Non-pigmented ciliary epithelial cell (primary cell): ENCODE results near the gene SLC6A3.
"Not testable (repeated sequence)": the region's sequence is repeated elsewhere in the genome, so short reads cannot be mapped to it uniquely, and the experiment has no call there.

Experiments used
- DNase-seq: peaks from one replicate; pipeline ENCODE4 v3.0.0-alpha.2; 2010; ENCODE audit warnings: low read depth

SLC6A3 gene

GRCh38 chr5:1477341-1477740 is 32.1 kb upstream of the SLC6A3 start:
- no peak for DNase-seq

- no peak for DNase-seq
These were observed 31.7 kb upstream of the SLC6A3 start for GRCh38 chr5:1476967-1477310.

GRCh38 chr5:1476181-1476966 is 31.1 kb upstream of the SLC6A3 start:
- no peak for DNase-seq

GRCh38 chr5:1475544-1475900 is 30.3 kb upstream of the SLC6A3 start:
- DNase-seq, result not testable (repeated sequence)

GRCh38 chr5:1474866-1475543 is 29.8 kb upstream of the SLC6A3 start:
- no peak for DNase-seq

GRCh38 chr5:1474183-1474839 is 29.1 kb upstream of the SLC6A3 start:
- no peak for DNase-seq

- no peak for DNase-seq
These were observed 28.5 kb upstream of the SLC6A3 start for GRCh38 chr5:1473746-1474145.

- DNase-seq, result no peak
These were observed 27.9 kb upstream of the SLC6A3 start for GRCh38 chr5:1472964-1473628.

- DNase-seq, result no peak
These were observed 27.0 kb upstream of the SLC6A3 start for GRCh38 chr5:1471997-1472963.

- no peak for DNase-seq
These were observed 26.1 kb upstream of the SLC6A3 start for GRCh38 chr5:1471240-1471853.

GRCh38 chr5:1470762-1471211 is 25.5 kb upstream of the SLC6A3 start:
- DNase-seq, result no peak

GRCh38 chr5:1468629-1469527 is 23.6 kb upstream of the SLC6A3 start:
- no peak for DNase-seq

GRCh38 chr5:1468247-1468612 is 23.0 kb upstream of the SLC6A3 start:
- DNase-seq, result no peak

- no peak for DNase-seq
These were observed 22.4 kb upstream of the SLC6A3 start for GRCh38 chr5:1467341-1468246.

GRCh38 chr5:1466631-1467265 is 21.5 kb upstream of the SLC6A3 start:
- no peak for DNase-seq

- DNase-seq, result no peak
These were observed 20.8 kb upstream of the SLC6A3 start for GRCh38 chr5:1465966-1466471.

GRCh38 chr5:1465117-1465516 is 19.9 kb upstream of the SLC6A3 start:
- DNase-seq, result no peak

GRCh38 chr5:1464511-1464910 is 19.3 kb upstream of the SLC6A3 start:
- DNase-seq, result no peak
